Peyer's patch (tissue), 4 donors: Measurements from ENCODE around the gene DYRK1A.

Experiments used
- POLR2A ChIP-seq, 2 donors: fragments of 450-650 bp; IDR thresholded peaks; one replicate each; pipeline ENCODE4 v1.5.1; 2017; ENCODE audit warnings: antibody characterized with exemption in 2 of 2, mild to moderate bottlenecking in 2 of 2, moderate library complexity in 2 of 2
- TF ChIP-seq, protein P1 (sequence below), 6 experiments: fragments of 450-650 bp in 4 of 6; fragments of 200-600 bp in 2 of 6; sonication (generic) in 1 of 6; IDR thresholded peaks; one replicate each; pipeline ENCODE4 v1.5.1; 2017 to 2019; ENCODE audit warnings: antibody characterized with exemption in 6 of 6, mild to moderate bottlenecking in 3 of 6, moderate library complexity in 1 of 6

DNA sequence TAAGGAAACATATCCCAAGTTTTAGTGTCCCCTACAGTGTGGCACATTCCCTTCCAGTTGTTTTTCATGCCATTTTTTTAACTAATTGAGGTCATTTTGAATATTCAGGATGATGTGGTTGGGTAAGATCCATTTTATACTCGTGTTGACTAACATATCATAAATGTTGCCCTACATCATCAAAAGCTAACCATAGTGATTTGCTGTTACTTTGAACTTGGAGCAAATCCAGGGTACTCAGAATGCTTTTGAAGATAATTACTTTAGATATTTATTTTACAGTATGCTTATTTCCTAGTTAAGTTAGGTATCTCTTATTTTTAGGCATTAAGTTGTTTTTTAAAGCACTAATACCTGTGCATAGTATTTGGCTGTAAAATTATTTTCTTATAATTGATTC is 57.8 kb downstream of the DYRK1A start:
- TF ChIP-seq, protein P1, sequence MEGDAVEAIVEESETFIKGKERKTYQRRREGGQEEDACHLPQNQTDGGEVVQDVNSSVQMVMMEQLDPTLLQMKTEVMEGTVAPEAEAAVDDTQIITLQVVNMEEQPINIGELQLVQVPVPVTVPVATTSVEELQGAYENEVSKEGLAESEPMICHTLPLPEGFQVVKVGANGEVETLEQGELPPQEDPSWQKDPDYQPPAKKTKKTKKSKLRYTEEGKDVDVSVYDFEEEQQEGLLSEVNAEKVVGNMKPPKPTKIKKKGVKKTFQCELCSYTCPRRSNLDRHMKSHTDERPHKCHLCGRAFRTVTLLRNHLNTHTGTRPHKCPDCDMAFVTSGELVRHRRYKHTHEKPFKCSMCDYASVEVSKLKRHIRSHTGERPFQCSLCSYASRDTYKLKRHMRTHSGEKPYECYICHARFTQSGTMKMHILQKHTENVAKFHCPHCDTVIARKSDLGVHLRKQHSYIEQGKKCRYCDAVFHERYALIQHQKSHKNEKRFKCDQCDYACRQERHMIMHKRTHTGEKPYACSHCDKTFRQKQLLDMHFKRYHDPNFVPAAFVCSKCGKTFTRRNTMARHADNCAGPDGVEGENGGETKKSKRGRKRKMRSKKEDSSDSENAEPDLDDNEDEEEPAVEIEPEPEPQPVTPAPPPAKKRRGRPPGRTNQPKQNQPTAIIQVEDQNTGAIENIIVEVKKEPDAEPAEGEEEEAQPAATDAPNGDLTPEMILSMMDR (IDR thresholded peaks at IDR 0.05) = no peak
- no peak for TF ChIP-seq POLR2A (IDR thresholded peaks at IDR 0.05)
